A549 (cell line): ENCODE data around the gene ORC1. TPM values are rescaled to one million over a fixed set of nuclear protein-coding genes. Genes with fewer than 3 reads are reported as not detected.

Experiments
- ATAC-seq, 2 experiments: fragments of 200-7000 bp in 1 of 2; fragments of >200 bp in 1 of 2; cut with Nextera tagmentation in 1 of 2; cut with Tn5 transposase in 1 of 2; 3 replicates each; pipeline versions ENCODE4 v1.8.0 to v1.9.1; 2018 to 2020; ENCODE audit warnings: mild to moderate bottlenecking in 1 of 2, moderate library complexity in 1 of 2
- CTCF ChIA-PET: fragments of 300-600 bp; sonication (Branson Sonifier 250); formaldehyde crosslinking; extraction: SDS; loops from one replicate; lab custom pipeline; 2021; ENCODE audit warnings: antibody characterized with exemption, inconsistent platforms; lab: Yijun Ruan, JAX
- POLR2A ChIA-PET: fragments of 350-600 bp; formaldehyde crosslinking; extraction: SDS; loops from one replicate; lab custom pipeline; 2021; ENCODE audit warnings: antibody characterized with exemption, inconsistent platforms; lab: Yijun Ruan, JAX
- DNase-seq, 2 experiments: peaks; one replicate each; pipeline versions ENCODE4 v3.0.0 to v3.0.0-alpha.2; 2011 to 2016; ENCODE audit warnings: low read depth in 1 of 2, low spot score in 1 of 2
- FAIRE-seq: peaks from 2 replicates; lab custom pipeline; 2011; peaks lifted over from hg19 to GRCh38; lab: Jason Lieb, UNC
- H3K27ac ChIP-seq, 2 experiments: fragments of >200 bp; sonication (Bioruptor Twin); formaldehyde crosslinking; 3 replicates each; pipeline ENCODE4 v1.5.1; 2016 to 2017
- H3K4me1 ChIP-seq: fragments of >200 bp; sonication (Bioruptor Twin); formaldehyde crosslinking; 3 replicates; pipeline ENCODE4 v1.6.1; 2016
- H3K4me2 ChIP-seq: fragments of >200 bp; sonication (Bioruptor Twin); formaldehyde crosslinking; 3 replicates; pipeline ENCODE4 v1.6.1; 2016
- H3K4me3 ChIP-seq: fragments of >200 bp; sonication (Bioruptor Twin); formaldehyde crosslinking; 3 replicates; pipeline ENCODE4 v1.5.1; 2016
- H3K9me3 ChIP-seq: fragments of >200 bp; sonication (Bioruptor Twin); formaldehyde crosslinking; 3 replicates; pipeline ENCODE4 v1.6.1; 2016
- BHLHE40 ChIP-seq: IDR thresholded peaks from 2 replicates; pipeline ENCODE4 v1.6.1; 2012; ENCODE audit warnings: low read depth, low read length, inconsistent platforms
- EP300 ChIP-seq, 2 experiments: fragments of >200 bp; sonication (Bioruptor Twin); formaldehyde crosslinking; IDR thresholded peaks; 2 replicates in 1 of 2; 3 replicates in 1 of 2; pipeline ENCODE4 v1.6.1; 2016 to 2017
- FOXS1 ChIP-seq: fragments of 250-450 bp; sonication (Bioruptor Pico); IDR thresholded peaks from 2 replicates; pipeline ENCODE4 v1.5.0; 2020; ENCODE audit warnings: mild to moderate bottlenecking, moderate library complexity
- HDAC2 ChIP-seq: fragments of 200-600 bp; sonication (generic); IDR thresholded peaks from 2 replicates; pipeline ENCODE4 v1.6.1; 2016
- HOXA7 ChIP-seq: fragments of 250-450 bp; sonication (Bioruptor Pico); IDR thresholded peaks from 2 replicates; pipeline ENCODE4 v1.5.0; 2020; ENCODE audit warnings: mild to moderate bottlenecking, moderate library complexity
- JUNB ChIP-seq: fragments of >200 bp; sonication (Bioruptor Twin); formaldehyde crosslinking; IDR thresholded peaks from 2 replicates; pipeline ENCODE4 v1.6.1; 2016
- KDM1A ChIP-seq: fragments of 200-600 bp; sonication (generic); IDR thresholded peaks from 2 replicates; pipeline ENCODE4 v1.6.1; 2016; ENCODE audit warnings: low read depth, mild to moderate bottlenecking
- KDM5A ChIP-seq: fragments of 200-600 bp; sonication (generic); IDR thresholded peaks from 2 replicates; pipeline ENCODE4 v1.6.1; 2016; ENCODE audit warnings: antibody characterized with exemption, mild to moderate bottlenecking
- PBX3 ChIP-seq: IDR thresholded peaks from 2 replicates; pipeline ENCODE4 v1.6.1; 2012
- WGBS: methylation state at CpG from one replicate; pipeline ENCODE4 v1.1.6; 2017; ENCODE audit errors: missing lambda C conversion rate; 5-methylcytosine and 5-hydroxymethylcytosine counted together
- polyA plus RNA-seq, 4 experiments: library from polyadenylated mRNA; depleted of rRNA in 3 of 4; stranded (reverse); fragments of >200 nt; fragmentation: RNase III in 1 of 4; extraction: RNeasy Plus Mini Kit Qiagen cat#74134 plus additional on column Dnase treatment in 1 of 4; gene quantifications; 2 replicates in 3 of 4; 3 replicates in 1 of 4; pipeline ENCODE4 v1.2.3, GENCODE V29; 2011 to 2017
- TF ChIP-seq, protein P1 (sequence below): fragments of 200-600 bp; sonication (generic); IDR thresholded peaks from 2 replicates; pipeline ENCODE4 v1.6.1; 2016; ENCODE audit warnings: antibody characterized with exemption, mild to moderate bottlenecking, moderate library complexity

ORC1 gene
- polyA plus RNA-seq, 2 of the 4 experiments (the other 2 are of a cell fraction), result 18.9 to 19.1 TPM

DNA sequence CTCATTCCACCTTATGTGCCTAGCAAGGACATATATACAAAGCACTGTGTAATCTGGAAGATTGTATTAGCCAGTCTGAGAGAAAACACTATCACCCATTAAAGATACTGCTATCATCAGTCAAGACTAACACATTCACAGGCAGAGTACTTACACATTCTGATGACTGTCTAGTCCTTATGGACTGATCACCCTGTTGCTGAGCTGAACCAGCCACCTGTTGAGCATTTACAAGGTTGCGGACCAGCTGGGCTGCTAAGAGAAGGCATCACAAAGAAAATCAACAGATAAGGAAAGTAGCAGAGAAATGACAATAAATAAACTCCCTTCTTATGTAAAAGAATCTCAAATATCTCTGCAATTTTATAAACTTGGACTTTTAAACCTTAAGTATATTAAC lies 31.0 kb upstream of the ORC1 start (continued):
- TF ChIP-seq, protein P1, sequence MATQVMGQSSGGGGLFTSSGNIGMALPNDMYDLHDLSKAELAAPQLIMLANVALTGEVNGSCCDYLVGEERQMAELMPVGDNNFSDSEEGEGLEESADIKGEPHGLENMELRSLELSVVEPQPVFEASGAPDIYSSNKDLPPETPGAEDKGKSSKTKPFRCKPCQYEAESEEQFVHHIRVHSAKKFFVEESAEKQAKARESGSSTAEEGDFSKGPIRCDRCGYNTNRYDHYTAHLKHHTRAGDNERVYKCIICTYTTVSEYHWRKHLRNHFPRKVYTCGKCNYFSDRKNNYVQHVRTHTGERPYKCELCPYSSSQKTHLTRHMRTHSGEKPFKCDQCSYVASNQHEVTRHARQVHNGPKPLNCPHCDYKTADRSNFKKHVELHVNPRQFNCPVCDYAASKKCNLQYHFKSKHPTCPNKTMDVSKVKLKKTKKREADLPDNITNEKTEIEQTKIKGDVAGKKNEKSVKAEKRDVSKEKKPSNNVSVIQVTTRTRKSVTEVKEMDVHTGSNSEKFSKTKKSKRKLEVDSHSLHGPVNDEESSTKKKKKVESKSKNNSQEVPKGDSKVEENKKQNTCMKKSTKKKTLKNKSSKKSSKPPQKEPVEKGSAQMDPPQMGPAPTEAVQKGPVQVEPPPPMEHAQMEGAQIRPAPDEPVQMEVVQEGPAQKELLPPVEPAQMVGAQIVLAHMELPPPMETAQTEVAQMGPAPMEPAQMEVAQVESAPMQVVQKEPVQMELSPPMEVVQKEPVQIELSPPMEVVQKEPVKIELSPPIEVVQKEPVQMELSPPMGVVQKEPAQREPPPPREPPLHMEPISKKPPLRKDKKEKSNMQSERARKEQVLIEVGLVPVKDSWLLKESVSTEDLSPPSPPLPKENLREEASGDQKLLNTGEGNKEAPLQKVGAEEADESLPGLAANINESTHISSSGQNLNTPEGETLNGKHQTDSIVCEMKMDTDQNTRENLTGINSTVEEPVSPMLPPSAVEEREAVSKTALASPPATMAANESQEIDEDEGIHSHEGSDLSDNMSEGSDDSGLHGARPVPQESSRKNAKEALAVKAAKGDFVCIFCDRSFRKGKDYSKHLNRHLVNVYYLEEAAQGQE, result no peak

DNA sequence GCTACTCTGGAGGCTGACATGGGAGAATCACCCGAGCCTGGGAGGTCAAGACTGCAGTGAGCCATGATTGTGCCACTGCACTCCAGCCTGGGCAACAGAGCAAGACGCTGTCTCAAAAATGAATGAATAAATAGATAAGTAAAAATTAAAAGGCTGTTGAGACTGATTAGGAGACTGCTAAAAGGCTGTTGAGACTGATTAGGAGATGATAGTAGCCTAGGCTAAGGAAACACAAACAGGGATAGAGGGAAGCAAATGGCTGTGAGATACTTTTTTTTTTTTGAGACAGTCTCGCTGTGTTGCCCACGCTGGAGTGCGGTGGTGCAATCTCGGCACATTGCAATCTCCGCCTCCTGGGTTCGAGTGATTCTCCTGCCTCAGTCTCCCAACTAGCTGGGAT lies 28.6 kb upstream of the ORC1 start:
- no peak overlapping the region for H3K27ac ChIP-seq
- FAIRE-seq, result no peak
- H3K4me1 ChIP-seq, result no peaks in the 10 kb centered on the region
- TF ChIP-seq HDAC2 (no peak), KDM5A (no peak), HOXA7 (no peak)
- TF ChIP-seq, protein P1, result no peak
- ChIA-PET CTCF (interaction anchor here (0.6 to 1.0 kb wide), 2 partner anchors 14 to 255 kb away, joined by 3 read pairs; no protein-coding TSS in a partner anchor), POLR2A (no interaction called here)
- H3K9me3 ChIP-seq, result no peaks in the 10 kb centered on the region
- no peak overlapping the region for H3K4me2 ChIP-seq
- ATAC-seq, result no peak
- 90% methylated on average over 8 of the region's 8 CpGs for whole genome bisulfite sequencing
- no peak overlapping the region for H3K4me3 ChIP-seq
- DNase-seq, result no peak

- CTCF ChIA-PET, result no interaction called here
- POLR2A ChIA-PET, result interaction anchor here (1.0 kb wide), 1 partner anchor 126 kb away, joined by 3 read pairs; the partner anchor contains the start of gene TUT4
- 94% methylated on average over 1 of the region's 1 CpG for WGBS
- no peak overlapping the region for H3K4me2 ChIP-seq
- ATAC-seq (no peak), FAIRE-seq (no peak), DNase-seq (no peak)
- H3K9me3 ChIP-seq, result no peaks in the 10 kb centered on the region
- H3K4me1 ChIP-seq, result no peaks in the 10 kb centered on the region
- no peak for TF ChIP-seq KDM1A
- no peak for TF ChIP-seq FOXS1
- TF ChIP-seq EP300 (IDR thresholded peaks at IDR 0.05), result no peak
- TF ChIP-seq PBX3, result no peak
- TF ChIP-seq BHLHE40, result no peak
- no peak overlapping the region for H3K27ac ChIP-seq
- no peak overlapping the region for H3K4me3 ChIP-seq
Observed at GRCh38 chr1:52427152-52427551, 22.9 kb upstream of the ORC1 start.

GRCh38 chr1:52426371-52426770 lies 22.1 kb upstream of the ORC1 start:
- FAIRE-seq (no peak), ATAC-seq (no peak), DNase-seq (no peak)
- Histone ChIP-seq H3K4me3 (no peak overlapping the region), H3K4me2 (no peak overlapping the region), H3K4me1 (no peaks in the 10 kb centered on the region), H3K27ac (no peak overlapping the region), H3K9me3 (no peaks in the 10 kb centered on the region)
- POLR2A ChIA-PET, result no interaction called here
- WGBS, result 60% methylated on average over 3 of the region's 3 CpGs
- TF ChIP-seq JUNB, result no peak
- CTCF ChIA-PET, result no interaction called here
